MM.1S (cell line): ENCODE measurements around the gene CDC25B.

Source experiments
- CTCF ChIP-seq: fragments of 300-600 bp; sonication (generic); IDR thresholded peaks from 2 replicates; pipeline ENCODE4 v1.5.1; 2016; ENCODE audit warnings: antibody characterized with exemption, low read length, mixed read lengths
- EZH2 ChIP-seq: fragments of 300-600 bp; sonication (generic); optimal IDR thresholded peaks from 2 replicates; pipeline ENCODE3; 2017; ENCODE audit warnings: low read depth, mild to moderate bottlenecking, antibody characterized with exemption, low read length, mixed read lengths
- EZH2phosphoT487 ChIP-seq: fragments of 300-600 bp; sonication (generic); IDR thresholded peaks from 2 replicates; pipeline ENCODE4 v1.6.1; 2018; ENCODE audit warnings: antibody characterized with exemption, low read length

- TF ChIP-seq CTCF (no peak), EZH2phosphoT487 (no peak), EZH2 (no peak)
Measured at GRCh38 chr20:3752386-3752759, 43.7 kb upstream of the CDC25B start.
